ENCODE measurements around the gene NPFFR2. TPM values are rescaled to one million over a fixed set of nuclear protein-coding genes. Genes with fewer than 3 reads are reported as not detected.

NPFFR2 gene
- total RNA-seq, 1 donor from 2014 or later = not detected

Other genes starting within 250 kb of the NPFFR2 start
- not detected in 2 replicates for gene GC, start 247.9 kb upstream of the NPFFR2 start, total RNA-seq

Measured in activated T-helper 2 cell treated with anti-CD3 and anti-CD28 coated beads, Interferon-gamma antibody, Interleukin-2, Interleukin-4, amounts not matched to agents 10 μg/mL and 5 μg/mL and 100 μg/mL, durations not matched to agents 14 hours and 24 hours and 36 hours (primary cell).